Testis (tissue), 3 donors: ENCODE results near the gene HTT. TPM values are rescaled to one million over a fixed set of nuclear protein-coding genes. Genes with fewer than 3 reads are reported as not detected.

ENCODE experiments used
- DNase-seq: peaks from one replicate; pipeline ENCODE4 v3.0.0-alpha.2; 2019
- H3K27ac ChIP-seq, 2 donors: fragments of 200-600 bp; sonication (generic); one replicate each; pipeline ENCODE4 v1.5.1; 2019
- H3K27me3 ChIP-seq: fragments of 200-600 bp; sonication (generic); one replicate; pipeline ENCODE4 v1.5.1; 2019
- H3K36me3 ChIP-seq: fragments of 200-600 bp; sonication (generic); one replicate; pipeline ENCODE4 v1.5.1; 2017; ENCODE audit warnings: low read depth; ENCODE audit errors: missing control alignments
- H3K4me1 ChIP-seq: fragments of 200-600 bp; sonication (generic); one replicate; pipeline ENCODE4 v1.5.1; 2019
- H3K4me3 ChIP-seq, 2 donors: fragments of 200-600 bp; sonication (generic); one replicate each; pipeline ENCODE4 v1.5.1; 2017 to 2019
- H3K9me3 ChIP-seq: fragments of 200-600 bp; sonication (generic); one replicate; pipeline ENCODE4 v1.5.1; 2017
- CTCF ChIP-seq, 3 experiments: fragments of 450-650 bp in 2 of 3; fragments of 200-600 bp in 1 of 3; sonication (generic) in 1 of 3; IDR thresholded peaks; one replicate each; pipeline ENCODE4 v1.5.1; 2016 to 2019; ENCODE audit warnings: antibody characterized with exemption in 3 of 3, mild to moderate bottlenecking in 2 of 3, moderate library complexity in 1 of 3
- POLR2A ChIP-seq: fragments of 450-650 bp; IDR thresholded peaks from one replicate; pipeline ENCODE4 v1.6.1; 2017; ENCODE audit warnings: antibody characterized with exemption, mild to moderate bottlenecking, moderate library complexity
- WGBS, 2 donors: methylation state at CpG; one replicate each; pipeline ENCODE4 v1.1.5; 2018; 5-methylcytosine and 5-hydroxymethylcytosine counted together
- intact Hi-C: fragments of 100-400 bp; cut with DNase I; formaldehyde crosslinking; loops from one replicate; pipeline ENCODE4 v1.15.1; 2023; ENCODE audit warnings: low total_unique reads
- polyA plus RNA-seq: library from polyadenylated mRNA; stranded (reverse); fragments of 350-450 nt; fragmentation: Illumina TruSeq; extraction: RNeasy Lipid Tissue Mini Kit (QIAGEN cat#74804); gene quantifications from one replicate; pipeline ENCODE4 v1.2.3, GENCODE V29; 2014; ENCODE audit warnings: low read depth, low replicate concordance; ENCODE audit not compliant: insufficient read depth
- total RNA-seq, 2 donors: library from RNA; depleted of rRNA; stranded (reverse); fragments of >200 nt; gene quantifications; one replicate each; pipeline ENCODE4 v1.2.3, GENCODE V29; 2016

The HTT gene
- total and polyA plus RNA-seq, 3 donors from 2014 or later = 45.2 to 168 (median 146) TPM

DNA sequence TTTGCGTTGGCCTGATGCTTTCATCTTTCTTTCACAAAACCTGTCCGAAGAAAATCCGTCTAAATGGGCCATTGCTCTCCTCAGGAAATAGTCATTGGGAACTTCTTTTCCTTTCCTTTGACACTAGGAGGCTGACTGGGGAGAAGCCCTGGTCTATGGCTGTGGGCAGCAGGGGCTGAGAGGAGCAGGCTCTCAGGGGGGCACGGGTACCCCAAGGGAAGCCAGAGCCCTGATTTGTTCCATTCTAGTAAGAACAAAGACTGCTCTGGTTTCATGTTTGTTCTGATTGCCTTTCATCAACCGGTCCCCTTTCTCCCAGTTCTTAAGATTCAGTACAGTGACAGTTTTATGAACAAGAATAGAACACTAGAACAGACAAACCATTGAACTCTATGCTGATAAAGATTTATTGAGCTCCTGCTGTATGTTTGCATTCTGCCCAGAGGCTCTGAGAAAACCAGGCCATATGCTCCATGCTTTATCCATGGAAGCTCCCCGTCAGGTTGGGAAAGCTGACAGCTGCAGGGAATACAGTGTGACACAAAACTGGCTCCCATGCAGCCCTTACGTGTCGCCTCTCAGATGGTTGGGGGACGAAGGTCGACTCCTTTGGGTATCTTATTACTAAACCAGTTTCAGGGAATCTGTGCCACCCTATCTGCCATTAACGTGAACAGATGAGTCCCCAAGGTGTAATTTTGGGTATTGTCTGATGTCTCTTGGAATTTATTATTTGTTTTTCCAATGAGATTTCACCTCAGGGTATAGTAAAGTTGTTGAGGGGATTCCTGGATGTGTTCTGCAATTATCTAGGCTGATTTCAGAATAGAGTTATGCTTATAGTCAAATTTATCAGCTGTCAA, 102.1 kb downstream of the HTT start:
- H3K27ac ChIP-seq = no peak overlapping the region
- intact Hi-C loops = no loop called here
- no peaks in the 10 kb centered on the region for H3K36me3 ChIP-seq
- H3K4me3 ChIP-seq = no peak overlapping the region
- H3K9me3 ChIP-seq = no peaks in the 10 kb centered on the region
- TF ChIP-seq CTCF (IDR thresholded peaks at IDR 0.05) = no peak
- no peak for TF ChIP-seq POLR2A
- no peaks in the 10 kb centered on the region for H3K27me3 ChIP-seq
- DNase-seq = no peak
- H3K4me1 ChIP-seq = no peaks in the 10 kb centered on the region
- WGBS, 2 donors = 84 to 89% methylated on average over 11 of the region's 11 CpGs

DNA sequence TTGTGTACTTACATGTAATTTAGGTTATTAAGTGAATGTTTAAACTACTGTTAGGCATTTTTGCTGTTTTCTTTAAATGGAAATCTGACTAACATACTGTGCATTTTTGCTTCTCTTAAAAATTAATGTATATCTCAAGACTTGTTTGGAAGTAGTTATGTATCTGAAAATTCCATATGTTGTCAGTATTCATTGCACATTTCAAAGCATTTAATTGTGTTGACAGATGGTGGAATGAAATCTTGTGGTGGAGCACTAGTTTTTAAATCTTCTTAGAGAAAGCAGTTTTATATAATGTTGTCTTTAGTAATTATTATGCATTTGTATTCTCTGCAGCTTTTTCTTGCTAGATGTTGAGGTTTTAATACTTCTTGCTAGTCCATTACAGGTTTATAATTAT, 102.9 kb downstream of the HTT start:
- no peaks in the 10 kb centered on the region for H3K27me3 ChIP-seq
- DNase-seq = no peak
- TF ChIP-seq POLR2A (no peak), CTCF (IDR thresholded peaks at IDR 0.05) (no peak)
- H3K4me1 ChIP-seq = no peaks in the 10 kb centered on the region
- H3K36me3 ChIP-seq = no peaks in the 10 kb centered on the region
- no peaks in the 10 kb centered on the region for H3K9me3 ChIP-seq
- H3K27ac ChIP-seq = no peak overlapping the region
- intact Hi-C loops = no loop called here
- no peak overlapping the region for H3K4me3 ChIP-seq

DNA sequence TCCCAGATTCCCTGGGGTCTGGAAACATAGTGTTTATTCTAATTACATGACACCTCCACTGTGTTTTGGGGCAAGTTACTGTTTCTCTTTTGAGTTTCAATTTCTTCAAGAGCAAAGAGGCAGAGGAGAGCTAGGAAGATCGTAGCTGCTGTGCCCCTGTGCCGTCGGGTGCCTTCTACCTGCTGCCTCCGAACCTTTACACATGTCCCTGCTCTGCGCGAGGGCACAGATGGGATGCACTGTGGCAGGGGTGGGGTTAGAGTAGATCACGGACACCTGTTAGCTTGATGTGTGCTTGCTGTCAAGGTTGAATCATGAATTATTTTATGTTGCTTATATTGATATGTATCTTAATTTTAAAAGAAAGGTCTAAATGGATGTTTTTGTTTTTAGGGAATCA, 103.4 kb downstream of the HTT start:
- no peak for TF ChIP-seq CTCF (IDR thresholded peaks at IDR 0.05)
- TF ChIP-seq POLR2A = no peak
- 93% methylated on average over 7 of the region's 7 CpGs for whole genome bisulfite sequencing, 2 donors
- Histone ChIP-seq H3K36me3 (no peaks in the 10 kb centered on the region), H3K4me3 (no peak overlapping the region), H3K27ac (no peak overlapping the region), H3K4me1 (no peaks in the 10 kb centered on the region), H3K9me3 (no peaks in the 10 kb centered on the region), H3K27me3 (no peaks in the 10 kb centered on the region)
- intact Hi-C loops = no loop called here
- DNase-seq = no peak

DNA sequence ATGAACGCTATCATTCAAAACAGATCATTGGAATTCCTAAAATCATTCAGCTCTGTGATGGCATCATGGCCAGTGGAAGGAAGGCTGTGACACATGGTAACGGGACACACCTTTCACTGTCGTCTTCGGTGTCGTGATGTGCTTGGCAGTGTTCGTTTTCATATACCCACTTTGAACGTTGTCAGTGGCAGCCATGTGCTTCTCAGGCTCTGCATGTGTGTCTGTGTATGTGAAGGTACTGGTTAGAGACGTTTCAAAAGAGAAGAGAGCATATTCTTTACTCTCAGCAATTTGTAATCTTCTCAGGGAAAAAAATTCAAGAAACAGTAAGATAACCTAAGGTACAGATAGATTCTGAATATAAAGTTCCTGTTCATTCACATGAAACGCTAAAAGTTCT, 103.9 kb downstream of the HTT start:
- Histone ChIP-seq H3K36me3 (no peaks in the 10 kb centered on the region), H3K27me3 (no peaks in the 10 kb centered on the region), H3K4me1 (no peaks in the 10 kb centered on the region), H3K27ac (no peak overlapping the region), H3K9me3 (no peaks in the 10 kb centered on the region), H3K4me3 (no peak overlapping the region)
- TF ChIP-seq CTCF (IDR thresholded peaks at IDR 0.05) (no peak), POLR2A (no peak)
- no peak for DNase-seq
- 90 to 92% methylated on average over 9 of the region's 9 CpGs for WGBS, 2 donors
- intact Hi-C loops = no loop called here
